ENCODE measurements around the gene CRYM.
"Not testable (repeated sequence)": the region's sequence is repeated elsewhere in the genome, so short reads cannot be mapped to it uniquely, and the experiment has no call there.

DNA sequence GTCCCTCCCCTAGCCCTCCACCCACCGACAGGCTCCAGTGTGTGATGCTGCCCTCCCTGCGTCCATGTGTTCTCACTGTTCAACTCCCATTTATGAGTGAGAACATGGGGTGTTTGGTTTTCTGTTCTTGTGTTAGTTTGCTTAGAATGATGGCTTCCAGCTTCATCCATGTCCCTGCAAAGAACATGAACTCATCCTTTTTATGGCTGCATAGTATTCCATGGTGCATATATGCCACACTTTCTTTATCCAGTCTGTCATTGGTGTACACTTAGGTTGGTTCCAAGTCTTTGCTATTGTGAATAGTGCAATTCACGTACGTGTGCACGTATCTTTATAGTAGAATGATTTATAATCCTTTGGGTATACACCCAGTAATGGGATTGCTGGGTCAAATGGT is 28.6 kb upstream of the CRYM start:
- TF ChIP-seq, protein P1, sequence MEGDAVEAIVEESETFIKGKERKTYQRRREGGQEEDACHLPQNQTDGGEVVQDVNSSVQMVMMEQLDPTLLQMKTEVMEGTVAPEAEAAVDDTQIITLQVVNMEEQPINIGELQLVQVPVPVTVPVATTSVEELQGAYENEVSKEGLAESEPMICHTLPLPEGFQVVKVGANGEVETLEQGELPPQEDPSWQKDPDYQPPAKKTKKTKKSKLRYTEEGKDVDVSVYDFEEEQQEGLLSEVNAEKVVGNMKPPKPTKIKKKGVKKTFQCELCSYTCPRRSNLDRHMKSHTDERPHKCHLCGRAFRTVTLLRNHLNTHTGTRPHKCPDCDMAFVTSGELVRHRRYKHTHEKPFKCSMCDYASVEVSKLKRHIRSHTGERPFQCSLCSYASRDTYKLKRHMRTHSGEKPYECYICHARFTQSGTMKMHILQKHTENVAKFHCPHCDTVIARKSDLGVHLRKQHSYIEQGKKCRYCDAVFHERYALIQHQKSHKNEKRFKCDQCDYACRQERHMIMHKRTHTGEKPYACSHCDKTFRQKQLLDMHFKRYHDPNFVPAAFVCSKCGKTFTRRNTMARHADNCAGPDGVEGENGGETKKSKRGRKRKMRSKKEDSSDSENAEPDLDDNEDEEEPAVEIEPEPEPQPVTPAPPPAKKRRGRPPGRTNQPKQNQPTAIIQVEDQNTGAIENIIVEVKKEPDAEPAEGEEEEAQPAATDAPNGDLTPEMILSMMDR (IDR thresholded peaks at IDR 0.05; ENCODE audit: extremely low read depth in 1 of 2, insufficient read depth in 1 of 2, low read depth in 1 of 2, low read length in 2 of 2) = not testable (repeated sequence)
- not testable (repeated sequence) for TF ChIP-seq POLR2A (IDR thresholded peaks at IDR 0.05; ENCODE audit: low read depth, low read length); EZH2 (IDR thresholded peaks at IDR 0.05; ENCODE audit: borderline replicate concordance, low read depth, low read length, severe bottlenecking)
- TF ChIP-seq, protein P2, sequence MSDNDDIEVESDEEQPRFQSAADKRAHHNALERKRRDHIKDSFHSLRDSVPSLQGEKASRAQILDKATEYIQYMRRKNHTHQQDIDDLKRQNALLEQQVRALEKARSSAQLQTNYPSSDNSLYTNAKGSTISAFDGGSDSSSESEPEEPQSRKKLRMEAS (IDR thresholded peaks at IDR 0.05; ENCODE audit: insufficient read depth, insufficient read length) = not testable (repeated sequence)

All from endothelial cell of umbilical vein (primary cell).